DMS114 treated with DMSO at 0.1 percent for 48 hours (cell line): ENCODE measurements around the gene MUSK.

Experiments used
- DNase-seq: peaks from one replicate; lab custom pipeline; 2025; ENCODE audit not compliant: unreplicated experiment; lab: John Stamatoyannopoulos, UW

MUSK gene

DNA sequence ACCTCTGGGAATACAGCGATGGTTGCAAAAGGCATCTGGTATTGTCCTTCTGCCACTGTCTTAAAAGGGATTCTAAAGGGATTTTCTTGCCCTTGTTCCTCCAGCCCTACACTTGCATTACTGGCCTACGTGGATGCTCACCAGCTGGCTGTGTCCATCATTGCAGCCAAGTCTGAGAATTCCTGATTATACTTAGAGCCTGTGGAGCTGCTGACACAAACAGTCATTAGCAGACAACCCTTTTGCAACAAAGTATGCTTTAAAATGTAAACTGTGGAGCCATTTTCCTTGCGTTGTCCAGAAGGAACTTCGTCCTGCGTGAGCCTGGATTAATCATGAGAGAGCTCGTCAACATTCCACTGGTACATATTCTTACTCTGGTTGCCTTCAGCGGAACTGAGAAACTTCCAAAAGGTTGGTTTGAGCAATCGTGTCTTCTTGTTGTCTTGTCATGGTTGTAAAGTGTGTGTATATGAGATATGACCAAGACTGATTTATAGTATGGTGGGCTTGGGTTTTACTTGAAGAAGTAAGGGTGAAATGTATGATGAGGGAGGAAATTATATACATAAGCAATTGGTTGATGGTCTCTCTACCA is at the start of gene MUSK:
Gene MUSK, plus strand, starts transcription at position 222 of the 598 bp plus-strand sequence. Its CDS starts 114 bp downstream, at position 336.
- no peak for DNase-seq

DNA sequence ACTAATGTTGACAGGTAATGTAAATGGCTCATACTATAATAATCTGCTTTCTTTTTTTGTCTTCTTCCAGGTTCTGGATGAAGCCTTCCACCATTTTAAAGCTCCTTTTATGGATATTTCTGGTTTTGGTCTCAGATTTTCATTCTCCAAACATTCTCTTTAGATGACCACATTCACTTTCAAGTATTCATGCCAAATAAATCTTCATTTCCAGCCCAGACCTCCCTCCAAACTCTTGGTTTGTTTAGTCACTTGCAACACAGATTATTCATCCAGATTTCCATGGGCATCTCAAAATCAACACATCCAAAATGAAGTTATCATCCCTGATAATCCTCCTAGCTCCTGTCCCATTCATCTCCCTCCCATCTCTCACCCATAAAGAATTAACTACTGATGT is 48.8 kb upstream of the MUSK start:
- no peak for DNase-seq

DNA sequence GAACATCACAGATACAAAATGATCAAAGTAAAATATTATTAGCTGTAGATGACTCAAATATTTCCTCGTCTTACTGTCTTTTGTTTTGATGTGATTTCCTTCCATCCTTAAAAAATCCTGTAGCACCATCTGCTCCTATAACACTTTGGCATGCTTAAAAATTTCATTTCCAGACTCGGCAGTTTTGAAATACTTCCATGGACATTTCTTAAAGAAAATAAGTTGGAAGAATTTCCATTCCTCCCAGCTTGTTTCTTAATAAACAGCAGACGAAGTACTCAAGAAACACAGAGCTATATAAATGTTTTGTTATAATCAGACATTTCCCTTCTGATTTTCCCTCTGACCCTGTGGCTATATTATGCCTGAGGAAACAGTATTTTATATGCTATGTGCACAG is 47.9 kb upstream of the MUSK start:
- no peak for DNase-seq

DNA sequence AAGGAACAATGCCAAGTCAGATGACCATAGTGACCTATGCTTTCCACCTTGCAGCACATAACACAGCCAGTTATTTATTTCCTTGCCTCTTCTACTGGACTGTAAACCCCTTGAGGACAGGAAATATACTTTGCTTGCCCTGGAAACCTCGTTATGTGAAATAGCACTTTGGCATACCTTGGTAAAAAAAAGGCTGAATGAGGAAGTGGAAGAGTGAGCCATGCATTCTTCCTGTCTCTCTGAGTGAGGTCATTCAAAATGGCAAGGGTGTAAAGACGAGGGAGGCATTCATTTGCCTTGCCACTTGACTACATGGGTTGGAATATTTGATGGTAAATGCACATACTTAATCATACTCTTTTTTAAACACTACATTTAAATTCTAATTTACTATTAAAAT is 46.2 kb upstream of the MUSK start:
- DNase-seq: no peak

DNA sequence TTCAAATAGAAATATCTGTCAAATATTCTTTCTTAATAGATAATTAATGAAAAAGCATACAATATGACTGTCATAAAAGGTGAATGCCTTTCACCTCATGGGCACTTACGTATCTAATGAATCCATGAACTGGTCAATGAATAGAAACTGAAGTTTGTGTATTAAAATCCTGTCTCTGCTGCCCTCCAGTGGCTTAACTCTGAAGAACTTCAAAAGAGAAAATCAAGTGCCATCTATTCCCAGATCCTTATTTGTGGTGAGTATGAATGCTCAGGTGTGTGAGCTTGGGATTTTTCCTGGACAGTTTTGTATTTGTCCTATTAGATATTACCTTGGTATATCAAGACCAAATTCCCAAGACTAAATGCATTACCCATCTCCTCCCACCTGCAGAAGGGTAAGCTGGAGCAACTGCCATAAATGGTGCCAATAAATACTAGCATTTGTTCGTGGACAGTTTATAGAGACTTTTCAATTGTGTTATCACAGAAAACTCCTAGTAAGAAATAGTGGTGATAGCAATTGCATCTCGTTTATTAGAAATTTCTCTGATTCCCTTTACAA is 45.0 kb upstream of the MUSK start:
- peak; percentile 29 for DNase-seq

DNA sequence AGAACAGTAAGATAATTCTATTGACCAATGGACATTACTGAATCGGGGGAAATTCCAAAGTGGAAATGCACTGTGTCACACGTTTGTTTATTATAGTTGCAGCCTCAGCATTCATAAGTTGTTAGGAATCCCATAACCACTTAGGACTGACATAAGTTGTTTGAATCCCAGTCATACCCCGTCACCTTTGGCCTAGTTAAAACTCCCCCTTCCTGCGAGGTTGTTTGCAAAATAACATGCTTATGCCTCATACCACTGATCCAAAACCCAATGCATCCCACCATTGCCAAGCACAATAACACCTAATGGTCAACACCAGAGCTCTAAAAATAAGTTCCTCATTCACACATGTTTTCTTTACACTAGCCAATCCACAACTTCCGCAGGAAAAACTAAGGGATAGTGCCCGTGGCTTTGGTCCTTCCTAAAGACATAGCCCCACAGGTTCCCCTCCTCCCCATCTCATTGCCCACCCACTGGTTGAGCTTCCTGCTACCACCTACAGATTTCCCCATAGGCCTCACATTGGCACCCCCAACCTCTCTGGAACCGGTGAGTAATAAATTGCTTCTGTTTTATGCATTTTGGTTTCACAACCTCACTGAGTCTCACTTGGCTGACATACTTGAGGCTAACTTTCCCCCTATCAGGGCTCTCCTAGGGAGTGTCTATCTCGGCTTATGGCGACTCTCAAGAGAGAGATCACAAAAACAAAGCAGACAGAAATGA is 42.3 kb upstream of the MUSK start:
- DNase-seq: no peak

DNA sequence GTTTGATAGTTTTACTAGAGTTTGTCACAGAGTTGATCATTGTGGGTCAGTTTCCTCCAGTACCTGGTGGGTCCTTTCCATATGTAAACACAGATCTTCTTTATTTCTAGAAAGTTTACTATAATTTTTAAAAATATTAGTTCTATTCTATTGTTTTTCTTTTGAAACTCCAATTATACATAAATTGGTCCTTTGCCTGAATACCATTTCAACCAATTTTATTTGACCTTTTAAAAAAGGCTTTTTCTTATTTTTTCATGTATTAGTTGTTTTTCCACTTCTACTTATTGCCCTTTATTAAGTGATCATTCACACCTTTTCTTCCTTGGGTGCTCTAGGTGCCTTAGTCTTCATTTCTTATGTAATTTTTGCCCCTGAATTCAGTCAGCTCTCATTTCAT is 33.0 kb upstream of the MUSK start:
- DNase-seq: no peak

DNA sequence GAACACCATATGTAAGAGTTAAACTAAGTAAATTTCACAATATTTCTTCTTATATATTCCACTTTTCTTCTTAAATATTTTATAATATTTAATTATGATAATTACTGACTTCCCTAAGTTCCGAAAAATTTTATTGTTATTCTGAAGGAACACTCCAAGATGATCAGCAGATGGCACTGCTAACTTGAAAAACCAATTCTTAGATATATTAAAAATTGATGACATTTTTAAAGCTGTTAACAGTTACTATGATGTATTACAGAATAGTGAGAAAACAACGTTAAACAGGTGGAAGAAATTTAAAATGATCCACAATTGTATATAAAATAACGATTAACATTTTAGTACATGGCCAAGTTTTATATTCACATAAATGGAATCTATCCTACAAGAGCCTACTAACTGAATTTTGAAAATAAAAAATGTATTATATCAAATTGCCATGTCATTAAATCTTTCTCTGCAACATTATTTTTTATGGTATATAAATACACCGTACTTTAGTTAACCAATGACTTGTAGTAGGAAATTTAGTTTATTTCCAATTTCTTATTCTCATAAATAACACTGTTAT is 30.1 kb upstream of the MUSK start:
- DNase-seq: no peak

DNA sequence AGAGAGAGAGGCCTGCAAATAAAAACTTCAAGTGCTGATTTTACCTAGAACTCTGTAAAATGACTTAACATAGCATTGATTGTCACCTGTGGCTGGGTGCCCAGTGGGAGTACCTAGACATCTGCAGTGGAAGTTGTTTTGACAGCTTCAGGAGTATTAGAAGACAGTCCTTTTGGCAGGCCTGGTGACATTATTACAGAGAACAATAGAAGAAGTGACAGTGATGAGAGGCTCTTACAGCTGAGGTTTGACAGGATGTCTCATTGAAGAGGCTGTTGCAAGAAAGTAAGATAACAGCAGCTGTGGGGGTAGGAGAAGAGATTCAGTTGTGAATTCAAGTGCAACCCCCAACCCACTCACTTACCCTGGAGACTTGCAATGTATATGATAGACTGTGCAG is 27.9 kb upstream of the MUSK start:
- no peak for DNase-seq

DNA sequence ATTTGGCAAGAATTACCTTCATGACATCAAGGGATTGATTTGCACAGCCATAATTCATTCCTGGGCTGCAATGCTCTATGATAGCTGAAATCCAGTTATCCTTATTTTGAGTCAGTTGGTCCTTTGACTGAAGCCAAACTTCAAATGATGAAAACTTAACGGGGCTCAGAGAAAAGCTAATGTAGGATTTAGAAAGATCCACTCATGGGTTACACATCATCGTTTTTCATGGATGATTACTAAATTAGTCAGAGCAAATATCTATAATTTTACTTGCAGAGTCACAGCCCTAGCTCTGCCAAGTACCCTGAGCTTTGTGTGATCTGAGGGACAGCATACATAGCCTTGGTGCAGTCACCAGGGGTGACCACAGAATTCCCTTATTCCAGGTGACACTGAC is 27.3 kb upstream of the MUSK start:
- no peak for DNase-seq

DNA sequence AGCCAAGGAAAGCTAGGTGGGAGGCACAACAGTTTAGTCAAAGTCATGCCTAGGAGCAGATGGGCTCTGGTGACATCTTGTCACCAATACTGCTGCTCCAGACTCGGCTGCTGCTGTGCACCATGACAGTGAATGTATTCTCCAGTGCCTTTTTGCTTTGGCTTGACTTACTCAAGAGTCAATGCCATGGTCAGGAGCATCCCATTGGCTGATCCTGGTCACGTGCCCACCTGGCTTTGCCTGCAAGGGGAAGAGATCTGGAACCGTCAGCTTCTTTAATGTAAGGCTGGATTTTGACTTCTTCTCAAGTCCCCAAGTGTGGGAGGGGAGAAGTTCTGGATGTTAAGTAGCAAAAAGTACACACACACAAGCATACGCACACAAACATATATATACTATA is 19.9 kb upstream of the MUSK start:
- DNase-seq: no peak

DNA sequence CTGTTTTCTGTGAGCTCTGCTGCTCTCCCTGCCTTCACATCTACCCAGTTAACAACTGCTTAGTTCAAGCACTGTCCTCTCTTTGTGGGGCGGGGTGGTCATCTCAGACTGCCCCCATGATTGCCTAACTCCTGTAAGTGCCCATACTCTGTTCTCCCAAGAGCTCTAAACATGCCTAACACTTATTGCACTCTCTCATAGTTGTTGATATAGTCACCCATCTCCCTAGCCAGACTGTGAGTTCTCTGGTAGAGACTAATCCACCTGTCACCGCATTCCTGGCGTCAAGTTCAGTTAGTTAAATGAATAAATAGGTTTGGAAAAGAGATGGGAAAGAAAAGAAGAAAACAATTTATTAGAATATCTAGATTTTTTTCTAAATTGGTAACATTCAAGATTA is 18.3 kb upstream of the MUSK start:
- DNase-seq: no peak

DNA sequence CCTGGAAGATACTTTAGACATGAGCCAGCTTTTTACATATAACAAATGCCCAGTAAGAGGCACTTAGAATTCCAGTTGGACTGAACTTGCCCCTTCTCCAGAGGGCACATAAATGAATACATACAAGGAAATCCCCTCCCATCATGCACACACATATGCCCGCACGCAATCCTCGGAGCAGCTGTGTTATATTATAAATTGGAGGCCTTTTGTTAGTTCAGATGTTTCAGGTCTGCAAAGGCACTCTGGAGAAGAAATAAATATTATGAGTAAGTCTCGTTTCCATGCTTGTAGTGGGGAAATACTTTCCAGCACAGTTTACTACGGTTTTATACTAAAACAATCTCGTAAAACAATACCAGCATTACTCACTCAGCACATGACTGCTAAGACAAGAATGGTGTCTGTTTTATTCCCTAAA is 17.6 kb upstream of the MUSK start:
- DNase-seq: no peak

DNA sequence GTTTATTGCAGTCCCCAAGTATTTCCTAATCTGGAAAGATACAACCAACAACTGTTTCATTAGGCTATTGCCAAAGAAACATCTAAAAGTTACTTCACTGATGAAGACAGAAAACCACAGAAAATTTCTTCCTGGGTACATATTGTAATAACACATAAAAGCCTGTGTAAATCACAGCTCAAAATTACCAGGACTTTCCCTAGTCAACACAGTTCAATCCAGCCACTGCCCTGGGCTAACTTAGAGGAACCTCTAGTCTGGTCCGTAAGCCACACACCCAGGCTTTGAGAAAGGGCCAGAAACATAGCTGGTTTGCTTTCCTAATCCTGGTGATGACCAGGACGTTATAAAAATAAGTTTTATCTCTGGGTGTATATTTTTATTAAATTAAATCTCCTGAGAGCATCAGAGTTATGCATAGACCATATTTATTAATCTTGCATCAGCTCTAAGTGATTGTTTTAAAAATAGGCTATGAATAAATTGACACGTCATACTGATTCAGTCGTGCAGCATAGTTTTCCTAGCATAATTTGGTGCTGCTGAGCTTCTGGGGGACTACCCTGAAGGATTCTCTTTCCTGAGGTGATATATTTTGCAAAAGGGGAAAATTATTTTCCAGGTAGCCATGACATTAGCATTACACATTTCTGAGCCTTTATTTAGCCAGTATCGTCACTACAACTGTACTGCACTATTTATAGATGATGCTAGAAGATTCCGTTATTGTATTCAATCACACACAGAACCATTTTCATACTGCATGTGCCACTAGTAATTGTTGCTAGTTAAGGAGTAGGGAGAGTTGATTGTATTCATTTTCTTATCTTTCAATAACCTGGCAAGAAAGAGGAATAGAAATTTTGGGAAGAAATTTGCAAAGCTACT is 12.6 kb upstream of the MUSK start:
- no peak for DNase-seq

DNA sequence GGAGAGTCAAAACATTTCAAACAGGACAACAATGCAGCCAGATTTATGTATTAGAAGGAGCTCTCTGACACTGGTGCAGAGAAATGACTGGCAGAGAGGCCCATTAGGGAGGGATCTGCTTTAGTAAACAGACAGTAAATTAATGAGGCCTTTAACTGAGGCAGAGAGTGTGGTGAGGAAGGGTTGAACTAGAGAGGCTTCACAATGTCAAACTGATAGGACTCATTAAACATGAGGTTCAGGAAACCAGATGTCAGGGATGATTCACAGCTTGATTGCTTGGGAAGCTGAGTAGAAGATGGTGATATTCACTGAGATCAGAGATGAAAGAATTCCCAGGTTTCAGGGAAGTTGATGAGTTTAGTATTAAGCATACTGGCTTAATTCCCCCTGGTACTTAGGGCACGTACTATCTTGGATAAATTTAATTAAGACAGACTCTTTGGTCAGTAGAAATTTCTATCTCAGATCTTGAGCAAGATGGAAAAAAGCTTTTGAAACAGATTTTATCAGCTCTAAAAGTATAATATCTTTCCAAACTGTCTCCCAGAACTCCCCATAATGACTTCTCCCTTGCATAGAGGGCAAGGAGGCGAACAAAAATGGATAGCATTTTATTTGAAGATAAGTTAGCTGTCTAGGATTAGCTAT is 8.6 kb upstream of the MUSK start:
- no peak for DNase-seq

DNA sequence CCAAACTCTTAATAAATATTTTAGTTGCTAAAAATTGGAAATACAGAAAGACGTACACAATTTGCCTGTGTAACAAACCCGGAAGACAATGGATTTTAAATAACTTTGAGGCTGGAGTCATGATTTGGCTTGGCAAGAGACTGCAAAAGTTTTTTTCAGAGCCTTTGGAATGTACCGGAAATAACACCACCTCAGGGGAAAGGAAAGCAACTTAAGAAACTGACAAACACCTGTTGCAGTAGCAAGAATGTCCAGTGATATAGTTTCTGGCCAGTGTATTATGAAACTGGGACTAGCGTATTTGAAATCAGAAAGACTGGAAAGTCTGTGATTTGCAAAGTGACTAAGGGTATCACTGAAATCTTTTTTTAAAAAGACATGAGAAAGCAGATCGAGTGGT is 842 bp downstream of the MUSK start:
- no peak for DNase-seq

DNA sequence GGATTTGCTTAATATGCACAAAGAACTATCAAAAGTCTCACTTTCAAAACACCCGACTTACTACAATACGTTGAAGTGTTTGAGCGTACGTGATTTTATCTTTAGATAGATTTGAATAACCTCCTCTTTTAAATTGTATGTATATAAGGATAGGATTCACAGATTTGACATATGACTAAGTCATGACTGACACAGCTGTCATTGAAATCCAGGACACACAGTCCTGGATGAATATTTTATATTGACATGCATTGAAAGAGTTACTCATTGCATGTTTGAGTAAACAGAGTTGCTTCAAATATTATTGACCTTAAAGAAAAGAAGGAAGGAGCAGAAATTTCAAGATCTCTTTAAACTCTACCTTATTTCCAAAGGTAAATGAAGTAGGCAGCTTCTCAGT is 3.3 kb downstream of the MUSK start:
- no peak for DNase-seq

DNA sequence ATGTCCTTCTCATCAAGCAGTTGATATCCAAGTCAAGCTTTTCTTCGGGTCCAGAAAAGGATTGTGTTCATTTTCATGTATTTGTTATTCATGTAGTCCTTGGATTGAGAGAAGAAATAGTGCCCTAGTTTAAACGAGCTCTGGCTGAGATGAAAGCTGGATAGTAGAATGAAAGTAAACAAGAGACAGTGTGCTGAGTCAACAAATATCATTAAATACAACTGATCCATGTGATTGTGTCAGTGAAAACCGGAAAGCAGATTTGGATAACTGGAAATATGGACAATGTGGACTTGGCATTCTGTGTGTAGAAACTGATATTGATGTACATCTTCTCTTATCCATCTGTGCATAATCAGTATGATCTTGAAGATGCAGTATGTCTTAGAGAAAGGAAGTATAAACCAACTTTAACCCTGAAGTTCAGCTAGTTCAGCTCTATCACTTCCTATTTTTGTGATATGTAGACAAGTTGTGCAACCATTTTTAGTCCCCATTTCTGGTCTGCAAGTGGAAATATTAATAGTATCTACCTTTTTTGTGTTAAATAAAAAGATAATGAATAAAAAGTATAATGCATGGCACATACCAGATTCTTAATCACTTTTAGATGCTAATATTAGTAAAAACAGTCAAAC is 4.4 kb downstream of the MUSK start:
- no peak for DNase-seq

DNA sequence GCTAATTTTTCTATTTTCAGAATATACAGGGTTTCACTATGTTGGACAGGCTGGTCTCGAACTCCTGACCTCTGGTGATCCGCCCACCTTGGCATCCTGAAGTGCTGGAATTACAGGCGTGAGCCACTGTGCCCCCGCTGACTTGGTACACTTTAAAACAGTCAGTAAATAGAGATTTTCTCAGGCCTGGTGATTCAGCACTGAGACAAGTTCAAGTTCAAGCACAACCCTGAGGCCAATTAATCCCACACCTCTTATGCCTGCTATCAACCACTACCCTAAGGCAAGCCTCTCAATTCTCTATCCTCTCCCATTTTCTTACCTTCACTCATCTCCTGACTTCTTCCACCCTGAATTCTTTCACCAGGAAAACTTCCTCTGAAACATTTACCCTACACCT is 18.9 kb downstream of the MUSK start:
- DNase-seq: no peak

DNA sequence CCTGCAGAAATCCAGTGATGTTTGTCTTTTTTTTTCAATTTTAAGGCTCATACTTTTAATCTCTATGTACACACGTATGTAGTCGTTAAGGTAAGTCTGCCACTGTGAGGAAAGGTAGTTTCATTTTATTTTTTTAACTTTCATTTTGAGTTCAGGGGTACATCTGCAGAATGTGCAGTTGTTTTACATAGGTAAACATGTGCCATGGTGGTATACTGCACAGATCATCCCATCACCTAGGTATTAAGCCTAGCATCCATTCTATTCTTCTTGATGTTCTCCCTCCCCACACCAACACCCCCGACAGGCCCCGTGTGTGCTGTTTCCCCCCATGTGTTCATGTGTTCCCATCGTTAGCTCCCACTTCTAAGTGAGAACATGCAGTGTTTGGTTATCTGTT is 19.7 kb downstream of the MUSK start:
- no peak for DNase-seq
